K562 (cell line): ENCODE data around the gene KNSTRN. TPM values are rescaled to one million over a fixed set of nuclear protein-coding genes. Genes with fewer than 3 reads are reported as not detected.

ENCODE experiments used
- ARID2 ChIP-seq: fragments of 450-650 bp; IDR thresholded peaks from 2 replicates; pipeline ENCODE4 v1.6.1; 2017; ENCODE audit warnings: antibody characterized with exemption, mild to moderate bottlenecking
- COPS2 ChIP-seq: fragments of 450-650 bp; conservative IDR thresholded peaks from 2 replicates; pipeline ENCODE4 v1.6.1; 2016; ENCODE audit warnings: mild to moderate bottlenecking, moderate library complexity
- DMBX1 ChIP-seq: fragments of 250-450 bp; sonication (Bioruptor Pico); IDR thresholded peaks from 2 replicates; pipeline ENCODE4 v1.8.0; 2022; ENCODE audit warnings: inconsistent platforms, mild to moderate bottlenecking, moderate library complexity, borderline replicate concordance
- ETV1 ChIP-seq: fragments of 450-650 bp; conservative IDR thresholded peaks from 2 replicates; pipeline ENCODE4 v1.6.1; 2016; ENCODE audit warnings: missing genetic modification characterization, control low read depth, low read depth, missing compliant biosample characterization
- FIP1L1 ChIP-seq: fragments of 200-400 bp; formaldehyde crosslinking; IDR thresholded peaks from 2 replicates; pipeline ENCODE4 v1.6.1; 2018; ENCODE audit warnings: mild to moderate bottlenecking, low read depth, low read length; ENCODE audit not compliant: poor library complexity, severe bottlenecking
- FOS ChIP-seq: IDR thresholded peaks from 3 replicates; pipeline ENCODE4 v1.6.1; 2011; ENCODE audit not compliant: insufficient read length; ENCODE audit errors: extremely low read depth
- KLF1 ChIP-seq: fragments of 450-650 bp; IDR thresholded peaks from 2 replicates; pipeline ENCODE4 v1.6.1; 2016; ENCODE audit warnings: missing genetic modification characterization, missing compliant biosample characterization
- MECOM ChIP-seq: fragments of 250-450 bp; sonication (Bioruptor Pico); IDR thresholded peaks from 2 replicates; pipeline ENCODE4 v1.8.0; 2022; ENCODE audit warnings: inconsistent platforms
- MEIS2 ChIP-seq: fragments of 450-650 bp; IDR thresholded peaks from 2 replicates; pipeline ENCODE4 v1.6.1; 2014; ENCODE audit warnings: mild to moderate bottlenecking; ENCODE audit not compliant: partially characterized antibody
- PHF20 ChIP-seq: fragments of 450-650 bp; IDR thresholded peaks from 2 replicates; pipeline ENCODE4 v1.6.1; 2018; ENCODE audit not compliant: partially characterized antibody
- RBM15 ChIP-seq: fragments of 200-400 bp; formaldehyde crosslinking; IDR thresholded peaks from 2 replicates; pipeline ENCODE4 v1.6.1; 2018; ENCODE audit warnings: mild to moderate bottlenecking, low read length, moderate library complexity; ENCODE audit not compliant: insufficient read depth
- RREB1 ChIP-seq: fragments of 250-450 bp; sonication (Bioruptor Pico); IDR thresholded peaks from 2 replicates; pipeline ENCODE4 v1.4.0; 2020
- SRF ChIP-seq, 2 experiments: fragments of 250-450, 450-650 bp in 1 of 2; sonication (Bioruptor Pico) in 1 of 2; sonication (generic) in 1 of 2; formaldehyde crosslinking; IDR thresholded peaks; 2 replicates each; pipeline versions ENCODE4 v1.5.0 to v1.5.1; 2020 to 2022; ENCODE audit warnings: mild to moderate bottlenecking in 1 of 2, missing genetic modification reagents in 1 of 2
- TFAP4 ChIP-seq: sonication (generic); formaldehyde crosslinking; IDR thresholded peaks from 2 replicates; pipeline ENCODE4 v1.8.0; 2022; ENCODE audit warnings: missing genetic modification reagents, mild to moderate bottlenecking, moderate library complexity, borderline replicate concordance
- ZBTB12 ChIP-seq: fragments of 250-450 bp; sonication (Bioruptor Pico); IDR thresholded peaks from 2 replicates; pipeline ENCODE4 v1.4.0; 2020
- ZBTB26 ChIP-seq: fragments of 450-650 bp; formaldehyde crosslinking; IDR thresholded peaks from 2 replicates; pipeline ENCODE4 v1.4.0; 2022; ENCODE audit warnings: missing genetic modification characterization
- polyA plus RNA-seq, 8 experiments: library from polyadenylated mRNA; depleted of rRNA in 4 of 8; stranded (reverse) in 5 of 8; unstranded in 3 of 8; fragments of >200 nt; fragmentation: Nextera tagmentation in 2 of 8; fragmentation: Illumina TruSeq in 1 of 8; extraction: Ambion mirVana in 2 of 8; extraction: Trizol in 1 of 8; gene quantifications; 2 replicates each; pipeline versions ENCODE4 v1.2.1 to v1.2.3, GENCODE V29; 2011 to 2014; ENCODE audit warnings: inconsistent platforms in 1 of 8, missing spikeins in 1 of 8
- total RNA-seq, 7 experiments: library from RNA; depleted of rRNA in 6 of 7; stranded (reverse); fragments of >200 nt in 6 of 7; fragmentation: Illumina TruSeq in 2 of 7; extraction: Trizol in 2 of 7; gene quantifications; 2 replicates each; pipeline versions ENCODE4 v1.2.1 to v1.2.3, GENCODE V29; 2011 to 2021; ENCODE audit warnings: low replicate concordance in 1 of 7

KNSTRN gene
- total and polyA plus RNA-seq, 9 of the 15 experiments (the other 6 are each of a cell fraction or from before 2014, with no cell fraction given) = 48.7 to 88.2 (median 66.3) TPM

- peak; percentile 97 for TF ChIP-seq TFAP4 (CRISPR knock-in tag)
- no peak for TF ChIP-seq COPS2
- no peak for TF ChIP-seq RBM15
- TF ChIP-seq ZBTB26 (CRISPR knock-in tag) = no peak
- TF ChIP-seq ARID2 = no peak
- TF ChIP-seq FIP1L1 = no peak
- peak; percentile 51 for TF ChIP-seq PHF20
- peak; percentile 76; the same call in 1 of the 2 replicates for TF ChIP-seq ETV1
- no peak for TF ChIP-seq ZBTB12
- no peak for TF ChIP-seq RREB1
- 0 out of 4 replicates have a peak, but pooled peaks of 1 of the 2 experiments have one; percentile 40 for TF ChIP-seq SRF (CRISPR knock-in tag; IDR thresholded peaks at IDR 0.05)
- no peak for TF ChIP-seq MECOM (CRISPR knock-in tag)
- no peak for TF ChIP-seq FOS
- TF ChIP-seq DMBX1 (CRISPR knock-in tag) = peak; percentile 82
- TF ChIP-seq MEIS2 = no peak
- TF ChIP-seq KLF1 = peak; percentile 79; the same call in 1 of the 2 replicates
Observed at GRCh38 chr15:40367686-40368611, 14.6 kb upstream of the KNSTRN start (continued).
